GM19239 (cell line): ENCODE results near the gene TULP4.
"Not testable (repeated sequence)": the region's sequence is repeated elsewhere in the genome, so short reads cannot be mapped to it uniquely, and the experiment has no call there.

Experiments used
- DNase-seq: peaks from one replicate; pipeline ENCODE4 v3.0.0; 2011; ENCODE audit warnings: low spot score; ENCODE audit not compliant: insufficient read length
- FAIRE-seq: peaks from 2 replicates; lab custom pipeline; 2011; peaks lifted over from hg19 to GRCh38; lab: Jason Lieb, UNC

Gene TULP4

GRCh38 chr6:158322724-158323560 is 10.7 kb downstream of the TULP4 start:
- FAIRE-seq: peak; percentile 28

GRCh38 chr6:158323561-158323958 is 11.3 kb downstream of the TULP4 start:
- DNase-seq: no peak
- FAIRE-seq: peak; percentile 84

More at GRCh38 chr6:158322724-158323560, 10.7 kb downstream of the TULP4 start:
- no peak for DNase-seq

- FAIRE-seq (peak; percentile 45), DNase-seq (no peak)
These were observed 11.9 kb downstream of the TULP4 start for GRCh38 chr6:158324136-158324535.

GRCh38 chr6:158327211-158327610 is 14.9 kb downstream of the TULP4 start:
- no peak for FAIRE-seq
- DNase-seq: no peak

GRCh38 chr6:158328952-158329351 is 16.7 kb downstream of the TULP4 start:
- DNase-seq: no peak
- peak; percentile 60 for FAIRE-seq

- FAIRE-seq (peak; percentile 83), DNase-seq (no peak)
These were observed 17.3 kb downstream of the TULP4 start for GRCh38 chr6:158329531-158329930.

- peak; percentile 23 for FAIRE-seq
- no peak for DNase-seq
These were observed 17.8 kb downstream of the TULP4 start for GRCh38 chr6:158330016-158330415.

GRCh38 chr6:158332237-158332636 is 20.0 kb downstream of the TULP4 start:
- FAIRE-seq (no peak), DNase-seq (no peak)

- DNase-seq (no peak), FAIRE-seq (no peak)
These were observed 20.8 kb downstream of the TULP4 start for GRCh38 chr6:158333094-158333493.

- FAIRE-seq (no peak), DNase-seq (no peak)
These were observed 22.3 kb downstream of the TULP4 start for GRCh38 chr6:158334534-158334933.

GRCh38 chr6:158337332-158337731 is 25.1 kb downstream of the TULP4 start:
- no peak for FAIRE-seq
- DNase-seq: no peak

GRCh38 chr6:158338311-158339112 is 26.2 kb downstream of the TULP4 start:
- FAIRE-seq (no peak), DNase-seq (no peak)

GRCh38 chr6:158339197-158339596 is 26.9 kb downstream of the TULP4 start:
- not testable (repeated sequence) for FAIRE-seq, DNase-seq

- no peak for FAIRE-seq
- DNase-seq: no peak
These were observed 28.0 kb downstream of the TULP4 start for GRCh38 chr6:158340252-158340651.

- no peak for DNase-seq
- FAIRE-seq: no peak
These were observed 32.3 kb downstream of the TULP4 start for GRCh38 chr6:158344534-158344933.

- FAIRE-seq, DNase-seq: not testable (repeated sequence)
These were observed 33.2 kb downstream of the TULP4 start for GRCh38 chr6:158345444-158345843.

GRCh38 chr6:158347335-158347734 is 35.1 kb downstream of the TULP4 start:
- DNase-seq (no peak), FAIRE-seq (no peak)

GRCh38 chr6:158348737-158349504 is 36.7 kb downstream of the TULP4 start:
- not testable (repeated sequence) for DNase-seq, FAIRE-seq

GRCh38 chr6:158349505-158350275 is 37.4 kb downstream of the TULP4 start:
- FAIRE-seq, DNase-seq: not testable (repeated sequence)

GRCh38 chr6:158350731-158351130 is 38.5 kb downstream of the TULP4 start:
- DNase-seq, FAIRE-seq: not testable (repeated sequence)
